M059J (cell line): ENCODE data around the gene CPA4. TPM values are rescaled to one million over a fixed set of nuclear protein-coding genes. Genes with fewer than 3 reads are reported as not detected.

Experiments used
- DNase-seq: peaks from one replicate; pipeline ENCODE4 v3.0.0-alpha.2; 2012; ENCODE audit warnings: low read depth
- total RNA-seq: library from RNA; depleted of rRNA; stranded (reverse); fragments of >200 nt; shearing (Covaris generic); gene quantifications from 2 replicates; pipeline ENCODE4 v1.2.3, GENCODE V29; 2014; rRNA removed

CPA4 gene
- total RNA-seq, 1 experiment from 2014 or later: 723 TPM

- no peak for DNase-seq
Observed at GRCh38 chr7:130364451-130364850, 71.5 kb downstream of the CPA4 start.

DNA sequence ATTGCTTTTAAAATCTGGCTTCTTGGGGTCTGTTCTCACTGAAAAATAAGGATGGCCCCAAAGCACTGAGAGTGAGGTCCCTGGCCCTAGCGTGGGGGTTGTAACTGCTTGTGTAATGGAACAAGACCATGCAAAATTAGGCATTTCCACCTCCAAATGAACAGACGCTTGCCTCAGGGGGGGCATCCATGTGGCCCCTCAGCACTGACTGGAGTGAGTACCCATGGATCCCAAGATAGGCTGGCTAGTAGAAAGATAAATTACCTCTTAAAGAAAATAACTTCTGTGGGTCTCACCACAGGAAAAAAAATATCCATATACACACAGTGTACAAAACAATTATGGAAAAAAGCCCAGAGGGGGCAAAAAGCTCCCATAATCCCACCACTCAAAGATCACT lies 72.1 kb downstream of the CPA4 start:
- DNase-seq: no peak

- DNase-seq: peak; percentile 94
Observed at GRCh38 chr7:130365511-130366441, 72.8 kb downstream of the CPA4 start.

GRCh38 chr7:130366564-130366963 lies 73.6 kb downstream of the CPA4 start:
- DNase-seq: peak; percentile 61

- no peak for DNase-seq
Observed at GRCh38 chr7:130367088-130367755, 74.3 kb downstream of the CPA4 start.

DNA sequence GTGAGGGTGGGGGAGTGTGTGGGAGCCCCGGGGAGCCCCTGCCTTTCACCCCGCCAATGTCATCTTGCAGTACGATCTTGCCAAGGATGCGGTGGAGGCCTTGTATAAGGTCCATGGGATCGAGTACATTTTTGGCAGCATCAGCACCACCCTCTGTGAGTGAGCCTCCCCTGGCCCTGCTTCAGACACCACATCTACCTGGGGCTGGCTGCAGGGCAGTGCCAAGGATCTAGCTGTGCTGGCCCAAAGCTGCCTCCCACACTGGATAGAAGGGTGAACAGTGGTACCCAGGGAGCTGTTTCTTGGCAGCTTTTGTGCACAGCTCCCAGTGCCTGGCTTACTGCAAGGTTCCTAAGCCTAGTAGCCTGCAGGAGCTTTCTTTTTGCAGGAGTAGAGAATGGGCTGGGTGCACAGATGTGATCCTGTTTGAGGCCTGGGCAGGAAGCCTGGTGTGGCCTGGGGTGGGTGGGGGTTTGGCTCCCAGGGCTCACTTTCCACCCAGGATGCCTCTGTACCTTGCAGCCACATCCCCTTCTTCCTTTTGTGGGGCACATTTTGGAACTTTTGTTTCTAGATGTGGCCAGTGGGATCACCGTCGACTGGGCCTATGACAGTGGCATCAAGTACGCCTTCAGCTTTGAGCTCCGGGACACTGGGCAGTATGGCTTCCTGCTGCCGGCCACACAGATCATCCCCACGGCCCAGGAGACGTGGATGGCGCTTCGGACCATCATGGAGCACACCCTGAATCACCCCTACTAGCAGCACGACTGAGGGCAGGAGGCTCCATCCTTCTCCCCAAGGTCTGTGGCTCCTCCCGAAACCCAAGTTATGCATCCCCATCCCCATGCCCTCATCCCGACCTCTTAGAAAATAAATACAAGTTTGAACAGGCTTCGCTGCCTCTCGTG lies 75.1 kb downstream of the CPA4 start:
- no peak for DNase-seq

DNA sequence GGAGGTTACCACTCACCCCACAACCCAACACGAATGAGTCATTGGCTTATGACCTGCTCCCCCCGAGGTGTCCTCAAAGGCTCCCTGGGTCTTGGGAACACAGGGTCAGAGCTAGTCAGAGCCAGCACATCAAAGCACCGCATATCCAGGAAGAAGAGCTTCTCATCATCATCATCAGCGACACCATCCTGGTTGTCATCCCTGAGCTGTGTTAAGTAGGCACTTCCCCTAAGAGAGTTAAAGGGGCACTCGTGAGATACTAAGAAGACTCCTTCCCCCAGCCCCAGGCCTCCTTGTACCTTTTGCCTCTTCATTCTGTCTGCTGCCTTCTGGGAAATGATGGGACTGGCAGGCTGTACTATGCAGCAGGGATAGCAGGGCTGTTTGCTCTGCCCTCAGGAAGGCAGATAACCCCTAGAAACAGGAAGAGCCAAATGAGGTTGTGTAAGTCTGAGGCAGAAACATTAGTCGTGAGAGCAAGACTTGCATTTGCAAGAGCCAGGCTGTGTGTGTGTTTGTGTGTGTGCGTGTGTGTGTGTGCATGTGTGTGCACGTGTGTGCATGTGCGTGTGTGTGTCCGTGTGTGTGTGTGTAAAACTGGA lies 76.2 kb downstream of the CPA4 start:
- peak; percentile 58 for DNase-seq

DNA sequence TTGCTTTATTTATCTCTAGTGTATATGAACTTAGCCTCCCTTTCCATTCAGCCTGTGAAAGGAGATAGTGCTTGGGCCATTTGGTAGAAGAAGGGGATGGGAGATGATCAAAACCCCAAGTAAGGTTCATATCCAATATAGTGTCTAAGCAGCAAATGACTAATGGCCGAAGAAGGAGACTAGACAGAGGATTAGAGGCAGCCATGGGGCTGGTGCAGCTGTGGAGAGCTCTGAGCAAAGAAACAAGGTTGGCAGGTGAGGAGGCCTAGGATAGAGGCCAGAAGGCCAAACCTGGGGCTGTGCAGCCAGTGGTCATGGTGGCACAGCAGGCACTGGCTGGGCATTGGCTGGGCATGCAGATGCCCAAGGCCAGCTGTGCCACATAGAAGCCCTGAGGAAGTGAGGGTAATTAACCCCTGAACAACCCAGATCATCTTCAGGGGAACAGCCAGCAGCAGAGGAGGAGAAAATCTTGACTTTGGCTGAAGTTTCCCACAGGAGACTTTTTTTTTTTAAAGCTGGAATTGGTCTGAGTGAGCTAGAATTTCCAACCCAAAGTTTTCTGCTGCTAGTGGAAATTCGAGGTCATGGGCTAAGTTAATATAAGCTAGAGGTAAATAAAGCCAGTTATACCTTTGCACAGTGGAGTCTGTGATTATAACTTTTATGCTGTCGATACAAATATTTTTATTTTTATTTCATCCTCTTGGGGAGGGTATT lies 77.0 kb downstream of the CPA4 start:
- DNase-seq: peak; percentile 32

DNA sequence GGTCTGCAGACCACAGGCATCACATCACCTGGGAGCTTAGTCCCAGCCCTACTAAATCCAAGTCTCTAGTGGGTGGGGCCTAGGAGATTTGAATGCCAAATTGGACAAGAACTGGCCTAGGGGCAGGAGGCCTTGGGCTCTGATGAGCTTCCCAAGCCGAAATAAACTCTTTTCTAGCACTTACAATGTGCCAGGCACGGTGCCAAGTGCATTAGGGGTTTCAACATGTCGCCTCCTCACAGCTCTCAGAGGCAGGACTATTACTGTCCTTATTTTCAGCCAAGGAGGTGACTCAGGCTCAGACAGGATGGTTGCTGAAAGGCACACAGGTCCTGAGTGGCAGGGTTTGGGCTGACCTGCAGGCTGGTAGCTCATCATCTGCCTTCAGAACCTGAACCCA lies 78.1 kb downstream of the CPA4 start:
- peak; percentile 87 for DNase-seq

- DNase-seq: no peak
Observed at GRCh38 chr7:130372402-130373165, 79.6 kb downstream of the CPA4 start.

Other genes starting within 250 kb of the CPA4 start
- 38.3 and 45.3 TPM in 2 replicates for gene ZC3HC1, start 241.8 kb upstream of the CPA4 start, total RNA-seq
- 17.6 and 36.6 TPM in 2 replicates for gene KLHDC10, start 222.6 kb upstream of the CPA4 start, total RNA-seq
- 22.7 and 28.9 TPM in 2 replicates for gene TMEM209, start 87.8 kb upstream of the CPA4 start, total RNA-seq
- gene SSMEM1, start 85.3 kb upstream of the CPA4 start, total RNA-seq: not detected in 2 replicates
- 0.17 and 3.0 TPM in 2 replicates for gene CPA2, start 26.3 kb upstream of the CPA4 start, total RNA-seq
- not detected in 2 replicates for gene CPA5, start 51.7 kb downstream of the CPA4 start, total RNA-seq
- not detected in 2 replicates for gene CPA1, start 87.3 kb downstream of the CPA4 start, total RNA-seq
- gene CEP41, start 147.9 kb downstream of the CPA4 start, total RNA-seq: 32.0 and 32.9 TPM in 2 replicates
- 177 and 196 TPM in 2 replicates for gene MEST, start 198.9 kb downstream of the CPA4 start, total RNA-seq